ENCODE results near the gene LINGO4.
"Not testable (repeated sequence)": the region's sequence is repeated elsewhere in the genome, so short reads cannot be mapped to it uniquely, and the experiment has no call there.

LINGO4 gene

DNA sequence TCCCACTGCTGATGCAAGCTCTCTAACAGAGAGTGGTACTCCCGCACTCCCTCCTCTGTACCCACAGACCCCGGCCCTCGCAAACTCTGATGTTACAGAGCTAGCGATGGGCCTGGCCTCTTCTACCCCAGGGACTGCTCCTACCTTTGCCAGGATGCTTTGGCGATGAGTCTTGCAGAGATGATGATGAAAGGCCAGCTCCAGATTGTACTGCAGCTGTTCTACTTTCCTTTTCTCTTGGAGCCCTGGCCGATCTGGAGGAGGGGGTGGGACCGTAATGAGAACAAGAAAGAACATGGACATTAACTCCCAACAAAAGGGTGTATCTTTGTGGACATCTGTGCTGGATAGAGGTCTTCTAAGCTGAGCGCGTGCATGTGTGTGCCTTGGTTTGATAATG is 6.0 kb upstream of the LINGO4 start:
- no peak for DNase-seq

DNA sequence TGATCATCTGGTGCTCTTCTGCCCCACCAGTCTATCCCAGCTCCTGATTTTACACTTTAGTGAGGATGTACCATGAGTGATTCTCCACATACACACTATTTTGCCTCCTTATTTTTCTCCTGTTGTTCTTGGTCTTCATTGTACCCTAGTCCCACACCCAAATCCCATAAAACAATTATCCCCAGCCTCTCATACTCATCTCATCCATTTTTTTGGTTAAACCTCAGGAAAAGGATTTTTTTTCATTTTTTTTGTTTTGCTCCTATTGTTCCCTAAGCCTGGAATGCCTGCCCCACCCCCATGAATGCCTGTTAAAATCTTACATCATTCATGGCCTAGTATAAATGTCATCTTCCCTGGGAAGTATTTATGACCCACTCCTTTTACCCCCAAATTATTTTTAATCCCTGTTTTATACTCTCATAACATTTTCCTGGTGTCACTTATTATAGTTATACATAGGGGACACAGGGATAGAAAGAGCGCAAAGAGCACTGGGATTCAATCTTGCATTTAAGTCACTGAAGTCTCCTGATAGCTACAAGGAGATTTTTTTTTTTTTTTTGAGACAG is 4.9 kb upstream of the LINGO4 start:
- DNase-seq, result no peak

- no peak for DNase-seq
Measured at GRCh38 chr1:151809290-151809984, 4.2 kb upstream of the LINGO4 start.

DNA sequence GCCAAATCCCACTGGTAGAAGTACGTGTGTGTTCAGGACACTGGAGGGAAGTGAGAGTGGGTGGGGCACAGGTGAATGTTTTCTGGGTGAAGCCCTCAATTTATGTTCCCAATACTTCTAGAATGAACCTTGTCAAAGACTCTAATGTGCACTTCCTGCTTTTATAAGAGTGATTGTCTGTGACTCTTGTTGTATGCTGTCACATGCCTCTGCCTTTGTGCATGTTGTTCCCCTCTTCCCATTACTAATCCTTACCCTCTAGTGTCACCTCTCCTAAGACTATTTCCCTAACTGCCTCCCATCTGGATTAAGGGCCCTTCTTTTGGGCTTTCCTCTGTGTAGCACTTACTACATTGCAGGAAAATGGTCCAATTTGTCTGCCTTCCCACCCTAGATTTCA is 2.5 kb upstream of the LINGO4 start:
- no peak for DNase-seq

- no peak for DNase-seq
Measured at GRCh38 chr1:151807131-151807530, 1.9 kb upstream of the LINGO4 start.

DNA sequence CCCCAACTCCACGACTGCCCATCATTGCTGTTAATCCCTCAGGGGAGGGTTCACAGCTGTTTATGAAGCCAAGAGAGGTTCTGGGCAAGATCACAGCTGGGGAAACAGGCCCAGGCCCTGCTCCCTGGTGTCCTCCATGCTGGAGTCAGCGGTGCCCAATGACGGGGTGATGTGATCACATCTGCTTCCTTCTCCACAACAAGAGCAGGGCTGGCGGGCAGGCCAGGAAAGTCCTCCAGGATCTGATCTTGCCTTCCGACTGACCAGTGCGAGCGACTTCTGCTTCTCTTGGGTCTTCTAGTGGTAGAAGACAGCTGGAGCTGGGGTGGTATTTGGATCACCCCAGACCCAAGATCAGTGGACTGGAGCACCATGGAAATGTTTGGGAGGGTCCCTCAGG is 951 bp upstream of the LINGO4 start:
- DNase-seq, result no peak

- DNase-seq, result no peak
Measured at GRCh38 chr1:151803915-151804314, 1.3 kb downstream of the LINGO4 start.

DNA sequence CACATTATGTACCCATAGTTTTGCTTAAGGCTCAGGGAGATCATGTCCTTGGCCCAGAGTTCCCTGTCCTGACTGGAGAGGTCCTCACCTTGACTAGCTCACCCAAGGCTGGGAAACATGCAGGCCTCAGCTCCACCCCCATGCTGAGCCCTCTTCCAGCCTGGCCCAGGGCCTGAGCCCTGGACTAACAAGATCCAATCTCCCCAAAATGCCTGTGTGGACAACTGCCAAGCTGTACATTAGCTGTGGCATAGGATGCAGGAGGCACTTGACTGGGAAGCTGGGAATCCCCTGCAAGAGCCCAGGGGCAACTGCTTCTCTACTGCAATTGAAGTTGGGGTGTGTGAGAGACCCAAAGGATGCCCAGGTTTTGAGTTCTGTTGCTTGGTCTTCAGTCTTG is 2.1 kb downstream of the LINGO4 start:
- DNase-seq, result no peak

DNA sequence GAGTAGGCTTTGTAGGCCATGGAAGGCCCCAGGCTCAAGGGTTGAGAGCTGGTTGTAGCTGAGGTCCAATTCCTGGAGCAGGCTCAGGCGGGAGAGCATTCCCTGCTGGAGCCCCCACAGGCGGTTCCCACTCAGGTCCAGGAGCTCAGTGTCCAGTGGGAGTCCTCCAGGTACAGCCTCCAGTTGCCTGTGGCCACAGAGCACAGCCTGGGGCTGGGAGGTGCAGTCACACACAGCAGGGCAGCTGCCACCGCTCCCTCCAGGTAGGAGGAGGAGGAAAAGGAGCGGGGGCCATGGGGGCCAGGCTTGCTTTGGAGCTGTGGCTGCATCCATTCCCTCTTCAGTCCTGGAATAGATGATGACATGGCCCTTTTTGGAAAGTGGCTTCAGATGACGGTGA is 2.8 kb downstream of the LINGO4 start:
- no peak for DNase-seq

- no peak for DNase-seq
Measured at GRCh38 chr1:151801846-151802245, 3.4 kb downstream of the LINGO4 start.

DNA sequence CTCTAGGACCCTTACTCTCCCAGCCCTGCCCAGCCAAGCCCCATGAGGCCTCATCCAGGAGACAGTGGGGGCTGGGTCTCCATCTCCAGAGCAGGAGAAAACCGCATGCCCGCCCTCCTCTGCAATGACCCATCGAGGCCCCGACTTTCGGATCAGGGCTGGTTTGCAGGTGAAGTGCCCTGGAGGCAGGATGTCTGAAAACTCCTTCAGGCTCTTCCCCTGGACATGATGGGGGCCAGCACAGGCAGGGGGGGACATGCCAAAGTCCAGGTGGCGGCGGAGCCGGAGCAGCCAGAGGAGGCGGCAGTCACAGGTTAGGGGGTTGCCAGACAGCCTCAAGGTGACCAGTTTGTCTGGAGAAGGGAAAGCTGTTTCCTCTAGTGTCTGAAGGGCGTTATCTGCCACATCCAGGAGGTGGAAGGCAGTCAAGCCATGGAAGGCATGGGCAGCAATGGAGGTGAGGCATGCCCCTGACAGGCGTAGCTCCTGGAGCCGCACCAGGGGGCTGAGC is 3.9 kb downstream of the LINGO4 start:
- no peak for DNase-seq

- DNase-seq, result no peak
Measured at GRCh38 chr1:151800830-151801229, 4.4 kb downstream of the LINGO4 start.

GRCh38 chr1:151799179-151800022 is 5.8 kb downstream of the LINGO4 start:
- no peak for DNase-seq

GRCh38 chr1:151798571-151798970 is 6.6 kb downstream of the LINGO4 start:
- no peak for DNase-seq

GRCh38 chr1:151790940-151791651 is 14.1 kb downstream of the LINGO4 start:
- peak in 1 of 6 experiments; percentile 30 for DNase-seq

DNA sequence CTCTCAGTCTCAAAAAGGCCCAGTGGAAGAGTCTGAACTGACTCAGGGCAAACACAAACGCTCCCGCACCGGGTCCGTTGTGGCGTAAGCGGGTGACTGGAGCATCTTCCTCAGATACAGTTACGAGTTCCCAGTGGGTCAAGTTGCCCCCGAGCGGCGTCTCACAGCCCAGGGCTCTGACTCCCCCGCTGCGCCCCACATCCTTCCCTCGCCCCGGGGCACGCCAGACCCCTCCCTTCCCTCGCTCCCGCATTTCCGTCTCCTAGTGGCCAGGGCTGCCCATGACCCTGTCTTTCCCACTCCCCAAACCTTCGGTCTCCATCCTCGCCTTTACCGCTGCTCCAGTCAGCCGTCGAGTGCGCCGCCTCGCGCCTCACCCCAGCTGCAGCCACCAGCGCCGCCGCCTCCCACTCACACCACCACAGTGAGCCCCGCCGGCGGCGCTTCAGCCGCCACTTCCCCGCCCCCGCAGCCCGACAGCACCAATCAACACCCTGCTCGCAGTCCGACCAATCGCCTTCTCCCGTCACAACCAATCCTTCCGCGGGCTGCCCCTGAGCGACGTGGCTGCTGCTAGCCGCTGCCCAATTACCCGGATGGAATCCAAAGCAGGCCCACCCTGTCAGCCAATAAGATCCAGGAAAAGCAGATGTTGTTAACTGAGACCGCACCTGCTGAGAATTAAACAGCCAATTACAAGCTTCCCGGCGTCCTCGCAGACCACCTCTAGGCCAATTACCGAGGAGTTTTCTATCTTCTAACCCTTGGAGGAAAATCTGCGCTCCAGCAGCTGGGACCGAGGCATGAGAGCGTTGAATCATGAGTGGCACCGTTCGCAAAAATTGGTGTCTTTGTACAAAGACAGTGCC is 14.9 kb downstream of the LINGO4 start, which contains the start of gene TDRKH:
Gene TDRKH, minus strand, starts transcription at position 430 of the 869 bp plus-strand sequence. CDS start 7,478 bp downstream, outside the sequence.
- DNase-seq, result peak; percentile 95 to 99 (median 98)

GRCh38 chr1:151787689-151788088 is 17.5 kb downstream of the LINGO4 start:
- no peak for DNase-seq

GRCh38 chr1:151783796-151784195 is 21.4 kb downstream of the LINGO4 start:
- DNase-seq, result no peak

DNA sequence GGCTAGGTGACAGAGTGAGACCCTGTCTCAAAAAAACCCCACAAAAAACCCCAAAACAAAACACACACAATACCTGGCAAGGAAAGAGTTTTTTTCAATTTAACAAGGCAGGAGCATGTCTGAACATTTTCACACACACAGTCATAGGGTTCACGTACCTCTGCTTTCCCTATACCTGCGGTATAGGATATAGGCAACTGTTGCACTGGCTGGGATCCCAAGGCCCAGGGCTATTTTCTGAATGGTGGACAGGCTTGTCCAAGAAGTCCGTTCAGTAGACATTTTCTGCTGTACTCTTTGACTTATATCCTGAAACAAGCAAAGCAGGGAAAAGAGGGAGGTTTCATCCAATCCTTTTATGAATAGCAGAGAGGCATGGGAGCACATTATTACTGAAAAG is 22.5 kb downstream of the LINGO4 start:
- DNase-seq, result no peak

GRCh38 chr1:151782026-151782425 is 23.2 kb downstream of the LINGO4 start:
- DNase-seq, result not testable (repeated sequence)

GRCh38 chr1:151780736-151781135 is 24.5 kb downstream of the LINGO4 start:
- not testable (repeated sequence) for DNase-seq

DNA sequence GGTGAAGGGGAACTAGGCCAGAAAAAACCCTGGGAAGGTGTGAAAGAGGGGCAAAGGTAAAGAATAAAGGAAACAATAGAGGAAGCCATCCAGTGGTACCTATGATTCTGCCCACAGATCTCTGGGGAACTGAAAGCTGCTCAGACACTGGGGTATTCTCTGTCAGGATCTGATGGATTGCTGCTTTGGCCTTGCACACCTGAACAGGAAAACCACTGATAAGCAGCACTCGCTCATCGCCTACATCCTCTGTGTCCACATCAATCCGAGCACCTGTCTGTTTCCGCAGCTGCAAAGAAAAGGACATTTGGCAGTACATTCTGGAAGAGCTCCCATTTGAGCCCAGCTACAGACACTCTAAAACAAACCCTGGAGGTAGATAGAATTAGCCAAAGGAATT is 25.4 kb downstream of the LINGO4 start:
- no peak for DNase-seq
